ENCODE measurements around the gene NT5DC1.

NT5DC1 gene

GRCh38 chr6:116165596-116165995, 64.9 kb downstream of the NT5DC1 start:
- TF ChIP-seq CTCF (conservative IDR thresholded peaks at IDR 0.05; ENCODE audit: low read length), result no peak
- no peak for TF ChIP-seq EZH2phosphoT487 (IDR thresholded peaks at IDR 0.05; ENCODE audit: borderline replicate concordance)
- Histone ChIP-seq H3K4me3 (ENCODE audit: low read length, poor library complexity, severe bottlenecking) (no peak overlapping the region), H3K4me1 (ENCODE audit: insufficient read depth, low read length, poor library complexity, severe bottlenecking) (no peaks in the 10 kb centered on the region), H2AFZ (ENCODE audit: low read length) (no peak overlapping the region), H3K4me2 (ENCODE audit: low read depth, low read length, poor library complexity, severe bottlenecking) (no peak overlapping the region), H3F3A (ENCODE audit: low read depth) (no peaks in the 10 kb centered on the region), H3K27me3 (ENCODE audit: insufficient read depth, low read length, poor library complexity, severe bottlenecking) (no peaks in the 10 kb centered on the region), H3K36me3 (ENCODE audit: insufficient read depth, low read length) (no peaks in the 10 kb centered on the region), H3K79me2 (ENCODE audit: insufficient read depth, low read length) (no peaks in the 10 kb centered on the region), H3K9me2 (replicated peaks; ENCODE audit: low read depth, low read length) (no peaks in the 10 kb centered on the region), H3K9ac (ENCODE audit: low read depth, low read length, poor library complexity, severe bottlenecking) (no peak overlapping the region), H3K9me3 (ENCODE audit: insufficient read depth, low read depth, low read length) (no peaks in the 10 kb centered on the region), H4K20me1 (ENCODE audit: insufficient read depth, low read length, poor library complexity, severe bottlenecking) (no peaks in the 10 kb centered on the region)

GRCh38 chr6:116166369-116166768, 65.7 kb downstream of the NT5DC1 start:
- Histone ChIP-seq H3K9ac (ENCODE audit: low read depth, low read length, poor library complexity, severe bottlenecking) (no peak overlapping the region), H3K36me3 (ENCODE audit: insufficient read depth, low read length) (no peaks in the 10 kb centered on the region), H3K27me3 (ENCODE audit: insufficient read depth, low read length, poor library complexity, severe bottlenecking) (no peaks in the 10 kb centered on the region), H3K9me2 (replicated peaks; ENCODE audit: low read depth, low read length) (no peaks in the 10 kb centered on the region), H3F3A (ENCODE audit: low read depth) (no peaks in the 10 kb centered on the region), H4K20me1 (ENCODE audit: insufficient read depth, low read length, poor library complexity, severe bottlenecking) (no peaks in the 10 kb centered on the region), H3K79me2 (ENCODE audit: insufficient read depth, low read length) (no peaks in the 10 kb centered on the region), H3K4me3 (ENCODE audit: low read length, poor library complexity, severe bottlenecking) (no peak overlapping the region), H3K9me3 (ENCODE audit: insufficient read depth, low read depth, low read length) (no peaks in the 10 kb centered on the region), H3K4me2 (ENCODE audit: low read depth, low read length, poor library complexity, severe bottlenecking) (no peak overlapping the region), H3K4me1 (ENCODE audit: insufficient read depth, low read length, poor library complexity, severe bottlenecking) (no peaks in the 10 kb centered on the region), H2AFZ (ENCODE audit: low read length) (no peak overlapping the region)
- TF ChIP-seq CTCF (conservative IDR thresholded peaks at IDR 0.05; ENCODE audit: low read length) (no peak), EZH2phosphoT487 (IDR thresholded peaks at IDR 0.05; ENCODE audit: borderline replicate concordance) (no peak)

GRCh38 chr6:116168148-116168547, 67.5 kb downstream of the NT5DC1 start:
- Histone ChIP-seq H3K9me2 (replicated peaks; ENCODE audit: low read depth, low read length) (no peaks in the 10 kb centered on the region), H3F3A (ENCODE audit: low read depth) (no peaks in the 10 kb centered on the region)
- no peak for TF ChIP-seq CTCF (conservative IDR thresholded peaks at IDR 0.05; ENCODE audit: low read length)
- TF ChIP-seq EZH2phosphoT487 (IDR thresholded peaks at IDR 0.05; ENCODE audit: borderline replicate concordance), result no peak

More at GRCh38 chr6:116168148-116168547, 67.5 kb downstream of the NT5DC1 start:
- no peaks in the 10 kb centered on the region for H3K79me2 ChIP-seq (ENCODE audit: insufficient read depth, low read length)
- no peak overlapping the region for H2AFZ ChIP-seq (ENCODE audit: low read length)
- no peak overlapping the region for H3K9ac ChIP-seq (ENCODE audit: low read depth, low read length, poor library complexity, severe bottlenecking)
- H3K27me3 ChIP-seq (ENCODE audit: insufficient read depth, low read length, poor library complexity, severe bottlenecking), result no peaks in the 10 kb centered on the region
- no peaks in the 10 kb centered on the region for H3K36me3 ChIP-seq (ENCODE audit: insufficient read depth, low read length)
- H3K4me2 ChIP-seq (ENCODE audit: low read depth, low read length, poor library complexity, severe bottlenecking), result no peak overlapping the region
- H3K9me3 ChIP-seq (ENCODE audit: insufficient read depth, low read depth, low read length), result no peaks in the 10 kb centered on the region
- H3K4me3 ChIP-seq (ENCODE audit: low read length, poor library complexity, severe bottlenecking), result no peak overlapping the region
- no peaks in the 10 kb centered on the region for H4K20me1 ChIP-seq (ENCODE audit: insufficient read depth, low read length, poor library complexity, severe bottlenecking)
- H3K4me1 ChIP-seq (ENCODE audit: insufficient read depth, low read length, poor library complexity, severe bottlenecking), result no peaks in the 10 kb centered on the region

All from Loucy (cell line).